HepG2 (cell line): Measurements from ENCODE around the gene FOSB. TPM values are rescaled to one million over a fixed set of nuclear protein-coding genes. Genes with fewer than 3 reads are reported as not detected.

ENCODE experiments used
- EEA1 ChIP-seq: sonication (generic); formaldehyde crosslinking; IDR thresholded peaks from 2 replicates; pipeline ENCODE4 v1.5.1; 2020; ENCODE audit warnings: mild to moderate bottlenecking, missing genetic modification reagents, borderline replicate concordance
- GTF2F1 ChIP-seq: fragments of 150-350 bp; IDR thresholded peaks from 2 replicates; pipeline ENCODE4 v1.6.1; 2014; ENCODE audit warnings: low read length
- HNRNPL ChIP-seq: fragments of 200-400 bp; formaldehyde crosslinking; IDR thresholded peaks from 2 replicates; pipeline ENCODE4 v1.6.1; 2017; ENCODE audit warnings: mild to moderate bottlenecking, low read depth, low read length
- IKZF4 ChIP-seq: sonication (generic); formaldehyde crosslinking; IDR thresholded peaks from 2 replicates; pipeline ENCODE4 v1.5.1; 2020; ENCODE audit warnings: borderline replicate concordance, mild to moderate bottlenecking, low read depth, missing genetic modification reagents; ENCODE audit errors: not compliant biosample characterization
- KAT7 ChIP-seq: IDR thresholded peaks from 2 replicates; pipeline ENCODE4 v1.6.1; 2018; ENCODE audit warnings: borderline replicate concordance, missing compliant biosample characterization
- MAX ChIP-seq: IDR thresholded peaks from 2 replicates; pipeline ENCODE4 v1.6.1; 2012; ENCODE audit warnings: inconsistent platforms
- MBNL3 ChIP-seq: fragments of 250-450 bp; sonication (Bioruptor Pico); conservative IDR thresholded peaks from 2 replicates; pipeline ENCODE4 v1.8.0; 2022; ENCODE audit warnings: mild to moderate bottlenecking, inconsistent platforms
- MTERF4 ChIP-seq: sonication (generic); formaldehyde crosslinking; IDR thresholded peaks from 2 replicates; pipeline ENCODE4 v1.8.0; 2023; ENCODE audit warnings: mild to moderate bottlenecking, missing genetic modification reagents
- NCOA2 ChIP-seq: sonication (generic); formaldehyde crosslinking; IDR thresholded peaks from 2 replicates; pipeline ENCODE4 v1.8.0; 2022; ENCODE audit warnings: inconsistent platforms
- PHB2 ChIP-seq: fragments of 450-650 bp; IDR thresholded peaks from 2 replicates; pipeline ENCODE4 v1.6.1; 2018; ENCODE audit not compliant: partially characterized antibody
- PRMT3 ChIP-seq: sonication (generic); formaldehyde crosslinking; IDR thresholded peaks from 2 replicates; pipeline ENCODE4 v1.8.1; 2022; ENCODE audit warnings: low read depth, mild to moderate bottlenecking, moderate library complexity, missing genetic modification reagents, borderline replicate concordance
- SALL1 ChIP-seq: sonication (generic); formaldehyde crosslinking; IDR thresholded peaks from 2 replicates; pipeline ENCODE4 v1.8.0; 2022; ENCODE audit warnings: mild to moderate bottlenecking, missing genetic modification reagents
- STAG1 ChIP-seq: sonication (generic); formaldehyde crosslinking; IDR thresholded peaks from 2 replicates; pipeline ENCODE4 v1.4.0; 2020; ENCODE audit warnings: missing genetic modification reagents
- TEAD3 ChIP-seq: optimal IDR thresholded peaks from 2 replicates; pipeline ENCODE3; 2016; ENCODE audit warnings: borderline replicate concordance
- ZBTB44 ChIP-seq: sonication (generic); formaldehyde crosslinking; IDR thresholded peaks from 2 replicates; pipeline ENCODE4 v1.4.0; 2020; ENCODE audit warnings: missing genetic modification reagents
- ZNF121 ChIP-seq: sonication (generic); formaldehyde crosslinking; IDR thresholded peaks from 2 replicates; pipeline ENCODE4 v1.5.0; 2020; ENCODE audit warnings: mild to moderate bottlenecking, missing genetic modification reagents
- ZNF280B ChIP-seq: sonication (generic); formaldehyde crosslinking; IDR thresholded peaks from 2 replicates; pipeline ENCODE4 v1.5.0; 2020; ENCODE audit warnings: missing genetic modification reagents, mild to moderate bottlenecking, borderline replicate concordance
- ZNF354B ChIP-seq: sonication (generic); formaldehyde crosslinking; IDR thresholded peaks from 2 replicates; pipeline ENCODE4 v1.8.0; 2022; ENCODE audit warnings: mild to moderate bottlenecking, missing genetic modification reagents
- ZNF660 ChIP-seq: sonication (generic); formaldehyde crosslinking; IDR thresholded peaks from 2 replicates; pipeline ENCODE4 v1.5.1; 2020; ENCODE audit warnings: mild to moderate bottlenecking, low read depth, missing genetic modification reagents, borderline replicate concordance
- ZNF788 ChIP-seq: sonication (generic); formaldehyde crosslinking; IDR thresholded peaks from 2 replicates; pipeline ENCODE4 v1.5.0; 2020; ENCODE audit warnings: mild to moderate bottlenecking, missing genetic modification reagents, borderline replicate concordance
- ZSCAN9 ChIP-seq: IDR thresholded peaks from 2 replicates; pipeline ENCODE4 v1.6.1; 2016; ENCODE audit warnings: borderline replicate concordance
- polyA plus RNA-seq, 8 experiments: library from polyadenylated mRNA; depleted of rRNA in 3 of 8; stranded (reverse) in 7 of 8; unstranded in 1 of 8; fragments of >200 nt; fragmentation: Illumina TruSeq in 4 of 8; extraction: Trizol in 4 of 8; gene quantifications; 2 replicates each; pipeline versions ENCODE4 v1.2.1 to v1.2.3, GENCODE V29; 2011 to 2016; ENCODE audit warnings: low read depth in 4 of 8, missing spikeins in 1 of 8, mixed read lengths in 1 of 8; ENCODE audit not compliant: insufficient read depth in 1 of 8
- total RNA-seq, 5 experiments: library from RNA; depleted of rRNA; stranded (reverse); fragments of >200 nt; fragmentation: Illumina TruSeq; extraction: Trizol; gene quantifications; 2 replicates each; pipeline ENCODE4 v1.2.3, GENCODE V29; 2016; ENCODE audit warnings: low read depth in 1 of 5
- TF ChIP-seq, protein P1 (sequence below): sonication (generic); formaldehyde crosslinking; IDR thresholded peaks from 2 replicates; pipeline ENCODE4 v1.4.0; 2020; ENCODE audit warnings: missing genetic modification reagents, borderline replicate concordance

Gene FOSB
- total and polyA plus RNA-seq, 2 of the 13 experiments (the other 11 are each of a cell fraction or from before 2014, with no cell fraction given), result 2.8 to 6.0 TPM

- TF ChIP-seq ZNF280B (no peak), STAG1 (CRISPR knock-in tag) (no peak), MBNL3 (CRISPR knock-in tag) (no peak), ZNF121 (CRISPR knock-in tag) (peak; percentile 99), TEAD3 (CRISPR knock-in tag) (no peak), ZNF354B (CRISPR knock-in tag) (no peak), ZNF788 (CRISPR knock-in tag) (peak; percentile 58; the same call in 1 of the 2 replicates), ZSCAN9 (CRISPR knock-in tag) (no peak; the same call in 1 of the 2 replicates), KAT7 (CRISPR knock-in tag) (no peak; the same call in 1 of the 2 replicates), PHB2 (no peak), GTF2F1 (no peak), HNRNPL (peak; percentile 98), ZNF660 (no peak), MTERF4 (0 out of 2 replicates have a peak, but pooled peaks have one; percentile 50), MAX (peak; percentile 75), SALL1 (CRISPR knock-in tag) (peak; percentile 73), IKZF4 (CRISPR knock-in tag) (no peak), PRMT3 (no peak), ZBTB44 (CRISPR knock-in tag) (no peak), NCOA2 (CRISPR knock-in tag) (peak; percentile 73), EEA1 (CRISPR knock-in tag) (no peak)
- TF ChIP-seq, protein P1, sequence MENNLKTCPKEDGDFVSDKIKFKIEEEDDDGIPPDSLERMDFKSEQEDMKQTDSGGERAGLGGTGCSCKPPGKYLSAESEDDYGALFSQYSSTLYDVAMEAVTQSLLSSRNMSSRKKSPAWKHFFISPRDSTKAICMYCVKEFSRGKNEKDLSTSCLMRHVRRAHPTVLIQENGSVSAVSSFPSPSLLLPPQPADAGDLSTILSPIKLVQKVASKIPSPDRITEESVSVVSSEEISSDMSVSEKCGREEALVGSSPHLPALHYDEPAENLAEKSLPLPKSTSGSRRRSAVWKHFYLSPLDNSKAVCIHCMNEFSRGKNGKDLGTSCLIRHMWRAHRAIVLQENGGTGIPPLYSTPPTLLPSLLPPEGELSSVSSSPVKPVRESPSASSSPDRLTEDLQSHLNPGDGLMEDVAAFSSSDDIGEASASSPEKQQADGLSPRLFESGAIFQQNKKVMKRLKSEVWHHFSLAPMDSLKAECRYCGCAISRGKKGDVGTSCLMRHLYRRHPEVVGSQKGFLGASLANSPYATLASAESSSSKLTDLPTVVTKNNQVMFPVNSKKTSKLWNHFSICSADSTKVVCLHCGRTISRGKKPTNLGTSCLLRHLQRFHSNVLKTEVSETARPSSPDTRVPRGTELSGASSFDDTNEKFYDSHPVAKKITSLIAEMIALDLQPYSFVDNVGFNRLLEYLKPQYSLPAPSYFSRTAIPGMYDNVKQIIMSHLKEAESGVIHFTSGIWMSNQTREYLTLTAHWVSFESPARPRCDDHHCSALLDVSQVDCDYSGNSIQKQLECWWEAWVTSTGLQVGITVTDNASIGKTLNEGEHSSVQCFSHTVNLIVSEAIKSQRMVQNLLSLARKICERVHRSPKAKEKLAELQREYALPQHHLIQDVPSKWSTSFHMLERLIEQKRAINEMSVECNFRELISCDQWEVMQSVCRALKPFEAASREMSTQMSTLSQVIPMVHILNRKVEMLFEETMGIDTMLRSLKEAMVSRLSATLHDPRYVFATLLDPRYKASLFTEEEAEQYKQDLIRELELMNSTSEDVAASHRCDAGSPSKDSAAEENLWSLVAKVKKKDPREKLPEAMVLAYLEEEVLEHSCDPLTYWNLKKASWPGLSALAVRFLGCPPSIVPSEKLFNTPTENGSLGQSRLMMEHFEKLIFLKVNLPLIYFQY (CRISPR knock-in tag), result no peak
Observed at GRCh38 chr19:45514376-45515051, 46.7 kb downstream of the FOSB start (continued).
